Measurements from ENCODE around the gene KIRREL3. TPM values are rescaled to one million over a fixed set of nuclear protein-coding genes. Genes with fewer than 3 reads are reported as not detected.

The KIRREL3 gene
- total RNA-seq, 2 experiments from 2014 or later, result not detected

- H3K9me3 ChIP-seq (ENCODE audit: control insufficient read depth in 1 of 2, insufficient read depth in 1 of 2, low read length in 2 of 2), result no peaks in the 10 kb centered on the region
- H3K27ac ChIP-seq (ENCODE audit: low read depth in 1 of 2, low read length in 2 of 2), result no peak overlapping the region
- H3K4me1 Mint-ChIP-seq (ENCODE audit: low read depth), result no peaks in the 10 kb centered on the region
- no peaks in the 10 kb centered on the region for H3K36me3 Mint-ChIP-seq (ENCODE audit: low read depth)
- ChIA-PET POLR2A (no interaction called here), CTCF (no interaction called here)
- no peak for ATAC-seq (ENCODE audit: poor library complexity)
- peaks cover 0 to 5% of the 10 kb centered on the region in 2 experiments for H3K27me3 ChIP-seq (ENCODE audit: control insufficient read depth in 1 of 2, insufficient read depth in 2 of 2, low read length in 2 of 2)
- H3K4me3 ChIP-seq (ENCODE audit: low read length), result no peak overlapping the region
- DNase-seq, result no peak
- no peaks in the 10 kb centered on the region for H3K36me3 ChIP-seq (ENCODE audit: insufficient read depth, low read length)
- no peak for TF ChIP-seq CTCF (IDR thresholded peaks at IDR 0.05)
- H3K27me3 Mint-ChIP-seq, result peaks cover 61% of the 10 kb centered on the region
- no peaks in the 10 kb centered on the region for H3K9me3 Mint-ChIP-seq
- intact Hi-C loops (cut with DNase I, micrococcal nuclease), result no loop called here
- no peak overlapping the region for H3K27ac Mint-ChIP-seq
- H3K4me3 Mint-ChIP-seq, result no peak overlapping the region
- H3K4me1 ChIP-seq (ENCODE audit: insufficient read depth, low read length), result no peaks in the 10 kb centered on the region
Measured at GRCh38 chr11:126978911-126979310, 21.7 kb downstream of the KIRREL3 start.

GRCh38 chr11:126978165-126978564, 22.4 kb downstream of the KIRREL3 start:
- Histone ChIP-seq H3K4me3 (ENCODE audit: low read length) (no peak overlapping the region), H3K4me1 (ENCODE audit: insufficient read depth, low read length) (no peaks in the 10 kb centered on the region), H3K36me3 (ENCODE audit: insufficient read depth, low read length) (no peaks in the 10 kb centered on the region), H3K27me3 (ENCODE audit: control insufficient read depth in 1 of 2, insufficient read depth in 2 of 2, low read length in 2 of 2) (peaks cover 0 to 5% of the 10 kb centered on the region in 2 experiments), H3K27ac (ENCODE audit: low read depth in 1 of 2, low read length in 2 of 2) (no peak overlapping the region), H3K9me3 (ENCODE audit: control insufficient read depth in 1 of 2, insufficient read depth in 1 of 2, low read length in 2 of 2) (no peaks in the 10 kb centered on the region)
- ChIA-PET POLR2A (no interaction called here), CTCF (no interaction called here)
- H3K9me3 Mint-ChIP-seq, result no peaks in the 10 kb centered on the region
- TF ChIP-seq CTCF (IDR thresholded peaks at IDR 0.05), result no peak
- H3K27me3 Mint-ChIP-seq, result peaks cover 55% of the 10 kb centered on the region
- intact Hi-C loops (cut with DNase I, micrococcal nuclease), result no loop called here
- H3K36me3 Mint-ChIP-seq (ENCODE audit: low read depth), result no peaks in the 10 kb centered on the region
- DNase-seq (no peak), ATAC-seq (ENCODE audit: poor library complexity) (no peak)
- no peak overlapping the region for H3K4me3 Mint-ChIP-seq
- H3K4me1 Mint-ChIP-seq (ENCODE audit: low read depth), result no peaks in the 10 kb centered on the region
- H3K27ac Mint-ChIP-seq, result no peak overlapping the region

GRCh38 chr11:126973051-126973450, 27.5 kb downstream of the KIRREL3 start:
- Mint-ChIP-seq H3K9me3 (no peaks in the 10 kb centered on the region), H3K27ac (no peak overlapping the region), H3K36me3 (ENCODE audit: low read depth) (no peaks in the 10 kb centered on the region), H3K4me3 (no peak overlapping the region), H3K27me3 (peaks cover 52% of the 10 kb centered on the region), H3K4me1 (ENCODE audit: low read depth) (no peaks in the 10 kb centered on the region)
- Histone ChIP-seq H3K36me3 (ENCODE audit: insufficient read depth, low read length) (no peaks in the 10 kb centered on the region), H3K9me3 (ENCODE audit: control insufficient read depth in 1 of 2, insufficient read depth in 1 of 2, low read length in 2 of 2) (no peaks in the 10 kb centered on the region), H3K27me3 (ENCODE audit: control insufficient read depth in 1 of 2, insufficient read depth in 2 of 2, low read length in 2 of 2) (peaks cover 0 to 4% of the 10 kb centered on the region in 2 experiments), H3K27ac (ENCODE audit: low read depth in 1 of 2, low read length in 2 of 2) (no peak overlapping the region), H3K4me1 (ENCODE audit: insufficient read depth, low read length) (no peaks in the 10 kb centered on the region), H3K4me3 (ENCODE audit: low read length) (no peak overlapping the region)
- ATAC-seq (ENCODE audit: poor library complexity) (no peak), DNase-seq (no peak)
- TF ChIP-seq CTCF (IDR thresholded peaks at IDR 0.05), result no peak
- CTCF ChIA-PET, result no interaction called here
- POLR2A ChIA-PET, result no interaction called here
- intact Hi-C loops (cut with DNase I, micrococcal nuclease), result no loop called here

Data from CD4-positive, alpha-beta T cell (primary cell).